HTR-8/SVneo (cell line): ENCODE results near the gene BPIFA2.
"Not testable (repeated sequence)": the region's sequence is repeated elsewhere in the genome, so short reads cannot be mapped to it uniquely, and the experiment has no call there.

Source experiments
- DNase-seq: peaks from one replicate; pipeline ENCODE4 v3.0.0; 2011; ENCODE audit warnings: low spot score, mixed read lengths; ENCODE audit not compliant: insufficient read length
- FAIRE-seq: peaks from 2 replicates; lab custom pipeline; 2011; peaks lifted over from hg19 to GRCh38; lab: Jason Lieb, UNC

Gene BPIFA2, protein sequence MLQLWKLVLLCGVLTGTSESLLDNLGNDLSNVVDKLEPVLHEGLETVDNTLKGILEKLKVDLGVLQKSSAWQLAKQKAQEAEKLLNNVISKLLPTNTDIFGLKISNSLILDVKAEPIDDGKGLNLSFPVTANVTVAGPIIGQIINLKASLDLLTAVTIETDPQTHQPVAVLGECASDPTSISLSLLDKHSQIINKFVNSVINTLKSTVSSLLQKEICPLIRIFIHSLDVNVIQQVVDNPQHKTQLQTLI

GRCh38 chr20:33167859-33168258 is at the start of gene BPIFA2:
BPIFA2 (plus strand) TSS chr20:33168159; CDS start chr20:33169146, 987 bp downstream.
- DNase-seq (no peak), FAIRE-seq (no peak)

- FAIRE-seq (no peak), DNase-seq (no peak)
These were observed 47.9 kb upstream of the BPIFA2 start for GRCh38 chr20:33119725-33120720.

DNA sequence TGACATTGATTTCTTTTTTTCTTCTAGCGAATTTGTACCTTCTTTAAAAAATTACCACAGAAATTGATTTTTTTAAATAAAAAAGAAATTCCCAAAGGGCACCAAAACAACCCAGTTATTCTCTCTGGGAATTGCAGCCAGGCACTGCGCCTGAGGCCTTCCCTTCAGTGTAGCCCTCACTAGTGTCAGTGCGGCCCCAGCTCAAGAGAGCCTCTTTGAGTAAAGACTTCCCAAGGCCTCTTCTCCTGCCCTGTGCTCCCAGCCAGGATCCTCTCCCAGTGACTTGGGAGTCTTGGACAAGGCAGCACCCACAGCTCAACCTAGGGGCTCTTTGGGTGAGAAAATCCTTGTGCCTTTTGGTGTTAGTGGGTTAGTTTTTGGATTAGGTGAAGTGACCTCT is 47.0 kb upstream of the BPIFA2 start:
- FAIRE-seq = no peak
- DNase-seq = no peak

- DNase-seq, FAIRE-seq: not testable (repeated sequence)
These were observed 45.7 kb upstream of the BPIFA2 start for GRCh38 chr20:33122297-33122696.

DNA sequence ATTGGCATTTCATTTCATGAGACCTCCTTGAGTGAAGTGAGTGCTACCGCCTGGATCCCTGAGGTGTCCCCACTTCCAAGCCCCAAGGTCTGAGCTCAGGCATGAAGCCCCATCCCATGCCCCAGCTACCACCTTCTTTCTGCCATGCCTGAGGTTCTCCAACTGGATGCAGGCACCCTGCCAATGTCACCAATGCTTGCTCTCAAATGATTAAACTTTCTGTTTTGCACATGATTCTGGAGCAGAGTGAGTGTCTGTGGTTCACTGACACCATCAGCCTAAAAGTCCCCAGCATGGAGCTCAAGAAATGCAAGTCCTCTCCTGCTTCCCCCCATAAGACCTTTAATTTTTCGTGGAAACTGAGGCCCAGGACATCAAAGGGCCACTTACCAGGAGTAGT is 43.7 kb upstream of the BPIFA2 start:
- FAIRE-seq (no peak), DNase-seq (no peak)

DNA sequence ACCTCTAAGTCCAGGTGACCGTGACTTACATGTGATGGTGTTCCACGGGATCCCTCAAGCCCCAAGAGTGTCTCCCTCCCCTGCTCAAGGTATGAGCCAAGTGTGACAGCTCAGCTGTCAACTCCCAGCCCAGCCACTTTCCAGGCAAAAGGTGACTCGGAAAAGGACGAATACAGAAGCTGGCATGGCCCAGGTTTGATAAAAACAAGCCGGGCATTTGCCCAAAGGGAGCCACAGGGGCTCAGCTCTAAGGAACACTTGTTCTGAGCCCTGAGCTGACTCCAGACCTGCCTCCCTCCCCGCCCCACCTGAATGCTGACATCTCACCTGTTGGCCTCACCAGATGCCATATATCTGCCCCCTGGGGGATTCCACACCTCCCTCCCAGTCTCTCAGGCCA is 43.0 kb upstream of the BPIFA2 start:
- no peak for FAIRE-seq
- DNase-seq = no peak

DNA sequence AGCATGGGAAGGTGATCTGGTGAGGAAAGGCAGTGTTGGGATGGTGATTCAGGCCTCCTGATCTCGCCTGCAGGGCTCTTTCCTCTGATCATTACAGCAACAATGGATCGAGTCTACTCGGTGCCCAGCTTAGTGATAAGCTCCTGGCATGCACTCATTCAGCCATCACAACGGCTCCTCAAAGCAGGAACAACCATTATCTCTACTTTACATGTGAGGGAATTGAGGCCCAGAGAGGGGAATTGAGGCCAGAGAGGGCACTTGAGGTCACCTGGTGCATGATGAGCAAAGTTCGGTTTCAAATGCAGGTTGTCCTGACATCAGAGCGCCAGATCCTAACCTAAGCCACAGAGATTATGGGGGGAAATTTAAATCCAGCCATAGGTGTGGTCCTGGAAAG is 42.0 kb upstream of the BPIFA2 start:
- DNase-seq (no peak), FAIRE-seq (no peak)

- no peak for FAIRE-seq
These were observed 40.4 kb upstream of the BPIFA2 start for GRCh38 chr20:33127422-33128097.

DNA sequence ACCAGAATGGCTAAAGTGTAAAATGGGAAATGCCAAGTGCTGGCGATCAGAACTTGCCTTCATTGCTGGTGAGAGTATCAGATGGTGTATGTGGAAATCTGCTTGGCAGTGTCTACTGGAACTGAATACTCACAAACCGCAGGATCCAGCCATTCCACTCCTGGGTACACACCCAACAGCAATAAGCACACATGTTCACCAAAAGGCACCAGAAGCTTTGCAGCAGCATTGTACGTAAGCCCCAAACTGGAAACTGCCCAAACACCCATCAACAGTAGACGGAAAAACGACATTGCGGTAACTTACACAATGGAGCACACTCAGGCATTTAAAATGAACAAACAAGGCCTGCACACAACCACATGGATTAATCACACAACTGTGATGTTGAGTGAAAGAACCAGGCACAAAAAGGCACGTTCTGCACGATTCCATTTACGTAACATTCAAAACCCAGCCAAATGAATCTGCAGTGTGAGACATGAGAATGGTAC is 37.3 kb upstream of the BPIFA2 start:
- no peak for FAIRE-seq
- DNase-seq = no peak

More at GRCh38 chr20:33127422-33128097, 40.4 kb upstream of the BPIFA2 start:
- no peak for DNase-seq

DNA sequence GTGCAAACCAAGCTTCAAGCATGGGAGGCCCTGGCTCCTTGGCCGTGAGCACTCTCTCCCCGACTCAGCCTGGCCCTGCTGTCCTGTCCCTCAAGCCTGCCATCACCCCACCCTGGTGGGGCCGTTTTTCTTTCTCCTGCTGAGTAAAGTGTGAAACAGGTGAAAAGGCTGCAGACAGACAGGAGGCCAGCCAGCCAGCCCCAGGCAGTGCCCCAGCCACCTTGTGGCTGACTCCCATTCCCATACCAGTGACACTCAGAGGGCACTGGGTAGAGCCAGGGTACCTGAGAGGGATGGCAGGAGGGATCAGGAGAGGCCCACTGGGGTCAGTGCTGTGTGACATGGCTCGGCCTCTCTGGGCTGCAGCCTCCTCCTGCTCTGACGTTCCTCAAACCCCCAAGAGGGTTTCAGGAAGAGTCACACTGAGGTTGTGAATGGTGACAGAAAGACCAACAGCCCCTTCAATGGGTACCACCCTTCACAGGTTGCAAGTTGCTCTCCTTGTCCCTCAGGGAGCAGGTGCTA is 35.9 kb upstream of the BPIFA2 start:
- no peak for DNase-seq
- no peak for FAIRE-seq

DNA sequence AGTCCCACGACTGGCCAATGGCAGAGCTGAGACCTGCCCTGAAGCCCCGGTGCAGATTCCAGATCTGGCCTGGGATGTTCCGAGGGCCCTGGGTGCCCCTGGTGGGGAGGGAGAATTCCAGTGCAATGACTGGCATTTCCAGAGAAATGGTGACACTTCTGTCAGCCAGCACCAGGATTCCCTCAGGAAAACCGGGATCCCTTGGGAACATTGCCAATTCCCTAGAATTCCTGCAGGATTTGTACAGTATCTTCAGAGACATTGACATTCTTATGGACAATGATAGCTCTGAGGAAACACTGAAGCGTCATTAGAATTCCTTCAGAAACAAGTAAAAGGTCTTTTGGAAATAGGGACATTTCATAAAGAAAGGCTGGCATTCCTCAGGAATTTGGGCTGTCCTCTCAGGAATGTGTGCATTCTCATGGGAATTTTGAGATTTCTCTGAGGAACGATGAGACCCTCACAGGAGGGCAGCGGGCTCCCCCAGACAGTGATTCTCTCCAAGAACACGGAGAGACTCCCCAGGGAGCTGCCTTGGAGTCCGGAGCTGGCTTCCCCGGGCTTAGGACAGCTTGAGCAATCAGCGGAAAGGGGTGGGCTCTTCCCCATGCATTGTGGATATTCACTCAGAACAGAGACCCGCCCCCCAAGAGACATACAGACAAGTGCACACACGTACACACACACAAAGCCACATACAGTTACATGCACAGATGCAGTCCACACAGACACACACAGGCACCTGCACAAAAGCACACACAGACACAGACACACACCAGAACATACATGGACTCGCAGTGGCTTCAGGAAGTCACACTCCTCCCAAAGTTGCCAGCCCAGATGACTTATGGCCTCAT is 35.2 kb upstream of the BPIFA2 start:
- peak; percentile 52 for FAIRE-seq
- no peak for DNase-seq

GRCh38 chr20:33133373-33133941 is 34.5 kb upstream of the BPIFA2 start:
- no peak for DNase-seq
- no peak for FAIRE-seq

GRCh38 chr20:33137195-33137594 is 30.8 kb upstream of the BPIFA2 start:
- FAIRE-seq = no peak
- no peak for DNase-seq

DNA sequence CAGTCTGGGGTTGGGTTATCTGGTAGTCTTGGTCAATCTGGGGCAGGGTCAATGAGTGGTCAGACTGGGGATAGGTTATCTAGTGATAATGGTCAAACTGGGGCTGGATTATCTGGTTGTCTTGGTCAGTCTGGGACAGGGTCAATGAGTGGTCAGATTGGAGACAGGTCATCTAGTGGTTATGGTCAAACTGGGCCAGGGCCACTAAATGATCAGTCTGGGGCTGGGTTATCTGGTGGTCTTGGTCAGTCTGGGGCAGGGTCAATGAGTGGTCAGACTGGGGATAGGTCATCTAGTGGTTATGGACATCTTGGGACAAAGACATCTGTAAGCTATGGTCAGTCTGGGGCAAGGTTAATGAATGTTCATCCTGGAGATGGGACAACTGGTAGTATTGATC is 28.5 kb upstream of the BPIFA2 start:
- no peak for DNase-seq
- FAIRE-seq = no peak

- no peak for FAIRE-seq
- DNase-seq = no peak
These were observed 22.4 kb upstream of the BPIFA2 start for GRCh38 chr20:33145521-33145920.

GRCh38 chr20:33147299-33147698 is 20.7 kb upstream of the BPIFA2 start:
- DNase-seq (no peak), FAIRE-seq (no peak)

DNA sequence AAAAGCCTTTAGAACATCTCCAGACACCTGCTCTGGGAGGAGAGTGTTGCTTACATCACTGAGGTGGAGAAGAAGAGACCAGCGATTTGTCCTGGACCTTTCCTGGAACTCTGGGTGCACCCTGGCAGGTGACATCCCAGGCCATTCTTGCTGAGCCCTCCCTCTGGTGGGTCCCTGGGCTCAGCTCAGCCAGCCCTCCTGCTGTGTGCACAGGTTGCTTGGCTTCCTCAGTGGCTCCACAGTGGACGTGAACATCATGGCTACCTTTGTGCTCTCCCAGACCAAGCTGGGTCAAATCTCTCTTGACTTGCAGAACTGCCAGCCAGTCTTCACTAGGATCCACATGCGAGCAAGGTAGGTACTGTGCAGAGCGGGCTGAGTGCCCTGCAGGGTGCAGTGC is 19.9 kb upstream of the BPIFA2 start:
- FAIRE-seq (no peak), DNase-seq (no peak)

DNA sequence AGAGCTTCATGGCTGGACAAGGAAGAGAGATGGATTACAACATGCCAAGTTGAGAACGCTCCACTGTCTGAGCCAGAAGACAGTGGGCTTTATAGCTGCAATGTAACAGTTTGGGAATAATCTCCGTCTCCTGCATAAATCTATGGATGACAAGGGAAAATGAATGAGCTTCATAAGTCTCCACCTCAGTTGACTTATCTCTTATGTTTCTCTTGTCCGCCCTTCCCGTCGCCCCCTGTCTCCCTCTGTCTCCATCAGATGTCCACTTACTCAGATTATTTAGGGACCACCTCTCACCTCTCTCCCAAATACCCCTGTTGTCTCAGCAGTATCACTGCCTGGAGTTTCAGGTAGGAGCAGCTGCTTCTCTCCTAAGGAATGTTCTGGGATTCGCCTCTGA is 13.7 kb upstream of the BPIFA2 start:
- DNase-seq = no peak
- FAIRE-seq = no peak
